Measurements from ENCODE around the gene SLC22A4.

SLC22A4 gene

DNA sequence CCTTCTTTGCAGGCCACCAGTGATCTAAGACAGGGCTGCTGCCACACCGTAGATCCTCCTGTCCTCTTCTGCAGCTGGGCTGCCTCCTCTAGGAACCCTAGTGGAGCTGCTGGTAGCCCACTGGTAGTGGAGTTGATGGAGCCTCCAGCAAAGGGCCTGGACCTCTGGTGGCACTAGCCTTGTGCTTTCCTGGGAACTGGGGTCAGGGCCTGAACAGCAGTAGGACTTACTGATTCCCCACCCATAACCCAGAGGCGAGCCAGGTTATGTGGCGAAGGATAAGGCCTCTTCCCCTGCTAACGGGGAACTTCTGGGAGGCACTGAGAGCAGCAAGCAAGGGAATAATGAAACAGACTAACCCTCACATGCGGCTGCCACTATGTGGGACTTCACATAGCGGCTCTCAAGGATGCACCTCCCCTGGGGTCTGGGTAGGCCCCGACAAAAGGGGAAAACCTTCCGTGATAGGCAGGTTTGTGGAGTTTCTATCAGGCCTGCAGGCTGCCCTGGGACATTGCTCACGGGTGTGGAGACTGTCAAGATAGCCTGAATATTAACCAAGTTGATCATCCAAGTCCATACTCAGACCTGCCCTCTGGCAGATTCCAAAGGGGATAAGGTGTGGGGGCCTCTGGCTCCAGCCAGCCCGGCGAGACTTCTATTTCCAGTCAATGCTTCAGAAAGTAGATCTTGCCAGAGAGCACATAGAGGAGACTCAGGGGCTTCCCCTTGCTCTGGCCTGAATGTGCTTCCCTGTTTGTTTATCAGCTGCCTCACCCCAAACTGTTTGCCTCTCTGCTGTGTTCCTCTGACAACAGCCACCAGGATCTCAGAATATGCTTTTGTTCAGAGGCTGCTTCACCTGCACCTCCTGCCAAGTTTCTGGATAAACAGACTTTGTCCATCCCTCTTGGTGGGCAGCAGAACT is 7.4 kb downstream of the SLC22A4 start:
- DNase-seq: no peak

- DNase-seq: no peak
Observed at GRCh38 chr5:132302413-132302812, 8.2 kb downstream of the SLC22A4 start.

DNA sequence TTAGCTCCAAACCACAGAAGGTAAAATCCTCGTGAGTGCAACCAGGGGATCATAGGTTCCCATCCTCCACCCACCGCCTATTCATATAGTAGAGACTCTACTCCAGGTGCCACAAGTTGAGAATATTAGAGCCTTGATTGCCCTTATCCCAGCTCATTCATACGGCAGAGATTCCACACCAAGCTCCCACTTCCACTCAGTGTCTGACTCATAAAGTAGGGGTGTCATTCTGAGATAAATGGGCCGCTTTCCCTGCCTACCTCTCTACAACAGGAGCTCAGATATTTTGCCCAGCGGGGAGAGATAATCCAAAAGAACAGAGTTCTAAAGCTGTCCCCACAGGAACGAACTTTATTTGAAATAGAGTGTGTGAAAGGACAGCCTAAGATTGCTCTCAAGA is 9.4 kb downstream of the SLC22A4 start:
- no peak for DNase-seq

GRCh38 chr5:132305420-132305819 is 11.2 kb downstream of the SLC22A4 start:
- no peak for DNase-seq

- no peak for DNase-seq
Observed at GRCh38 chr5:132308701-132309100, 14.5 kb downstream of the SLC22A4 start.

GRCh38 chr5:132309679-132310078 is 15.5 kb downstream of the SLC22A4 start:
- no peak for DNase-seq

GRCh38 chr5:132310141-132310834 is 16.1 kb downstream of the SLC22A4 start:
- DNase-seq: no peak

GRCh38 chr5:132313366-132313765 is 19.2 kb downstream of the SLC22A4 start:
- no peak for DNase-seq

DNA sequence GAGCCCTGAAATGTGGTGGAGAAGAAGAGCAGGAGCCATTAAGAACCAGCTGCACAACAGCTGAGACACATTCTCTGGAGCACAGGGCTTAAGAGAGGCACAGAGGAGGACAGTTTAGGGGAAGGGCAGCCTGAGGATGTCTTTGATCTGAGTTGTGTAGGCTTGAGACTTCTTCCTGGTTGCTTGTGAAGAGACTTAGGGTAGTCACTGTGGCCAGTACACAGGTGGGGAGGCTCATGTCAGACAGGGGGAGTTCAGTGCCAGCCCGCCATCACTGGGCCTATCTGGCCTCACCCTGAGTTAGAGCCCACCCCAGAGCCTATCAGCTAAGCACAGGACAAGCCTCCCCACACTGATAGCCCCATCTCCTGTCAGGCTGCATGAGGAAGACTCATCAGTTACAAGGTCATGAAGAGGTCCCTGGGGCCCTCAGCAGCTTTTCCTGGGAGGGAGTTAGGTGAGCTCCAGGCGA is 19.8 kb downstream of the SLC22A4 start:
- DNase-seq: no peak

- no peak for DNase-seq
Observed at GRCh38 chr5:132315529-132316067, 21.4 kb downstream of the SLC22A4 start.

DNA sequence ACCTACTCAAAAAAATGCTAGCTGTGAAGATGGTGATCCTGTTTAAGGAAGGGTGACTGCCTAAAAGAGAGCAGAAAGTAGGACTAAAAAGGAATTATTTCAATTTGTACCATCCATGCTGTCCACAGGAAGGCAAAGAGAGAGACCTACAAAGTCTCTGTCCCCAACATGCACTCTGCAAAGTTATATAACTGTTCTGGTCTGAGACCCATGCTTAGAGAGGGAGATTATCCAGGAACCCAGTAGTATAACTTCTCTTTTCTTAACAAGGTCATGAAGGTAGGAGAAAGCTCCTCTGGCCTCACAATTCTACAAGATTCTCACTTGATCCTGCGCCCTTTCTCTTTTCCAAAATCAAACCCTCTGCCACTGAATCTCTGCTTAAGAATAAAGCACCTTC is 25.8 kb downstream of the SLC22A4 start:
- DNase-seq: no peak

GRCh38 chr5:132321109-132321721 is 27.0 kb downstream of the SLC22A4 start:
- DNase-seq: no peak

DNA sequence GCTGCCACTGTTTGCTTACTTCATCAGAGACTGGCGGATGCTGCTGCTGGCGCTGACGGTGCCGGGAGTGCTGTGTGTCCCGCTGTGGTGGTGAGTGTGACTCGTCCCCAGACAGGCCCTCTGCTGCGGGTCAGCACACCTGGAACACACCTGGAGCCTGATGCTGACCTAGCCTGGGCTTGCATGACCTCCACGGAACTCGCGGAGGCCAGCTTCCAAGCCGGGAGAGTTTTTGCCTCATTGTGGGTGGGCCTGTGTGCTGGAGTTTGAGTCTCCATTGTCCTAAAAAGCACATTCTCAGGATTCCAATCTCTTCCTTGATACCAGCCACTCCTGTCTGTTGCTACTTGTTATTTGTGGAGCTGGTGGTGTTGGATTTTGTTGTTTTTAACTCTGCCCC is 28.1 kb downstream of the SLC22A4 start:
- no peak for DNase-seq

DNA sequence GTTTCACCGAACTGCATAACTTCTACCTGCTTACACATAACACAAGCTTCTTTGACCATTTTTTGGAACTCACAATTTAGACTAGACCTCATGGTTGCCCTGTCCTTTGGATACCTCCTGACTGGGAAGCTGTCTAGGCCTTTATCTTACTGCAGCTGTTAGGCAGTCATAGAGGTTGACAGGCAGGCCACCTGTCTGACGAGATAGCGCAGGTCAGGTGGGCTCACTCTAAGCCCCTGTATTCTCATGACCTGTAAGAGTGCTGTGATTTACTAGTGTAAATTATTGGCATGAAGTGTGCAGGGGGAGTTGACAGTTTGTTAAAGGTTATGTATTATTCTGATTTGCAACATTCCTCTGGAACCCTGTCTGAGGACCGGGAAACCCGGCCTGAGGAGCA is 29.0 kb downstream of the SLC22A4 start:
- no peak for DNase-seq

DNA sequence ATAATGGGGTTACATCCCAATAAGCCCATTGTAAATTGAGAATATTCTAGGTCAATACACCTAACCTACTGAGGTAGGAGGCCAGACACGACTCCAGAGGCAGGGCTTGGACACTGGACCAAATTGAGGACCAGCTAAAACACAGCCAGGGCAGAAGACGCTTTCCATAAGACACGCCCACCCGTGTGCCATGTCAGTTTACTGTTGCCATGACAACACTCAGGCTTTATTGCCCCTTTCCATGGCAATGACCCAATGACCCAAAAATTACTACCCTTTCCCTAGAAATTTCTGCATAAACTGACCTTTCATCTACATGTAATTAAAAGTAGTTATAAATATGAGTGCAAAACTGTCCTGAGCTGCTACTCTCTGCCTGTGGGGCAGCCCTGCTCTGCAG is 31.5 kb downstream of the SLC22A4 start:
- DNase-seq: no peak

DNA sequence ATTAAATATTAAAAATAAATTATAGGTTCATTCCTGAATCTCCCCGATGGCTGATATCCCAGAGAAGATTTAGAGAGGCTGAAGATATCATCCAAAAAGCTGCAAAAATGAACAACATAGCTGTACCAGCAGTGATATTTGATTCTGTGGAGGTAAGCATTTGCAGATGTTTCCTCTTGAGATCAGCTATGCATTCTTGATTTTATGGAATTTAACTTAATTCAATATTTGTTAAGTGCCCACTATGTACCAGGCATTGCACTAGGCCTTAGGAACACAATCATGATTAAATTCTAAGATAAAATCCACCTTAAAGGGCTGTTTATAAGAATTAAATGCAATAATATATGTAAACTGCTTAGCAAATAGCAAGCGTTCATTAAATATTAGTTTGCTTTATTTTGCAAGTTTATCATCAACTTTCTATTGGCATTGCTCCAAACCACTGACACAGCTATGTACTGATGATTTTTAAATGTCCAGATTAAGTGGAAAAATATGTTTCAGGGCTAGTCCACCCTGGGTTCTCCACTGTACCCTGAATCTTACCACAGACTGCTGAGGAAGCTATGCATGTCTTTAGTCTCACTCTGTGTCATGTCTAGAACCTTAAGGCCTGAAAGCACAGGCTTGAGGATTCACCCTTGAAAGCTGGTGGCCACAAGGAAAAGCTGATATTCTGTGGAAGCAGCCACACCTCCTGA is 33.2 kb downstream of the SLC22A4 start:
- no peak for DNase-seq

DNA sequence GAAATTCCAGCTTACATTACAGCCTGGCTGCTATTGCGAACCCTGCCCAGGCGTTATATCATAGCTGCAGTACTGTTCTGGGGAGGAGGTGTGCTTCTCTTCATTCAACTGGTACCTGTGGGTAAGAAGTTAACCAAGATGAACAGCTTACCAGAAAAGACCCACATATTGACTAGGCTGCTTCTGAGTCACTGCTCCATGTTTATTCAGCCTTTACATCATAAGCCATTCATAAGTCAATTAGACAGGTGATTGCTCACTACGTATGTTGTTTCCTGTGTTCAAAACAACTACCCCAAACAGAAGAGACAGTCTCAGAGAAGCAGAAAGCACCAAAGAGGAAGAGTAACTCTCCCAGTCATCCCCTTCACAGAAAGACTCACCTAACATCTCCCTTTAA is 40.6 kb downstream of the SLC22A4 start:
- no peak for DNase-seq

DNA sequence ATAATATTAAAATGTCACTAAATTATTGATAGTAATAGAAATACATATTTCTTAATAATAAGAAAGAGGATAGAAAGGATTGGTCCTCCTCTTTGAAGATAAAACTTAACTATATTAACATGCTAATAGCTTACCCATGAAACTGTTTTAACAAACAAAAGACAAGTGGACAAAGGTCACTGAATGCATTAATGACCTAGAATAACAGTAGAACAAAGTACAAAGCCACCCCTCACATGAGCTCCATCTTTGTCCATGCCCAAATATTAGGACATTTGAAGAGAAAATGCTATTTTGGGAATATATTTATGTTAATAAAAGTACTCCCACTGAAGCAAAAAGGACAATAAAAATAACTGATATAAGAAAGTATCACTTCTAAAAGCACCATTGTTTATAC is 41.2 kb downstream of the SLC22A4 start:
- DNase-seq: no peak

GRCh38 chr5:132339502-132339901 is 45.3 kb downstream of the SLC22A4 start:
- no peak for DNase-seq

DNA sequence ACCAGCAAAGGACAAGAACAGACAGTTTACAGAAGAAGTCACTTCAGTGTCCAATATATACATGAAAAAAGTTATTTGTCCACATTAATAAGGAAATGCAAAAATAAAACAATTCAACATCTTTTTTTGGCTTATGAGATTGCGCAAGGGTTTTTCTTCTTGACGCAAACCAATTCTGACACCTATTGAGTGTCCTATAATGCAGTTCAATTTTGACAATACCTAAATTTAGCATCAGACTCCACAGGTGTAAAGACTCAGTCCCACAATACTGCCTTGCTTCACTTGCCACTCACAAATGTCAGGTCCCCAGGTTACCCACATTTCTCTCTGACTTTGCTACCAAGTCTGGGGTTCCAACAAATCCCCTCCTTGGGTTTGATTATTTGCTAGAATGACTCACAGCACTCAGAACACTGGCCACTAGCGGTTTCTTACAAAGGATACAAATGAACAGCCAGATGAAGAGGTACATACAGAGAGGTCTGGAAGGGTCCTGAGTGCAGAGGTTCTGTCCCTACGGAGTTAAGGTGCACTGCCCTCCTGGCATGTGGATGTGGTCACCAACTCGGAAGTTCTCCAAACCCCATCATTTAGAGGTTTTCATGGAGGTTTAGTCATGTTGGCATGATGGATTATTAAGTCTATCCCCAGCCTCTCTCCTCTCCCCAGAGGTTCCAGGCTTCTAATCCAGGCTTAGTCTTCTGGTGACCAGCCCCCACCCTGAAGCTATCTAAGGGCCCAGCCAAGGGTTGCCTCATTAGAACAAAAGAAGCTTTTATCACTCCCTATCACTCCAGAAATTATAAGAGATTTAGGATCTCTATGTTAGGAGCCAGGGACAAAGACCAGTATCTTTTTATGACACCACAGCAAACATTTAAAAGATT is 48.3 kb downstream of the SLC22A4 start:
- no peak for DNase-seq

DNA sequence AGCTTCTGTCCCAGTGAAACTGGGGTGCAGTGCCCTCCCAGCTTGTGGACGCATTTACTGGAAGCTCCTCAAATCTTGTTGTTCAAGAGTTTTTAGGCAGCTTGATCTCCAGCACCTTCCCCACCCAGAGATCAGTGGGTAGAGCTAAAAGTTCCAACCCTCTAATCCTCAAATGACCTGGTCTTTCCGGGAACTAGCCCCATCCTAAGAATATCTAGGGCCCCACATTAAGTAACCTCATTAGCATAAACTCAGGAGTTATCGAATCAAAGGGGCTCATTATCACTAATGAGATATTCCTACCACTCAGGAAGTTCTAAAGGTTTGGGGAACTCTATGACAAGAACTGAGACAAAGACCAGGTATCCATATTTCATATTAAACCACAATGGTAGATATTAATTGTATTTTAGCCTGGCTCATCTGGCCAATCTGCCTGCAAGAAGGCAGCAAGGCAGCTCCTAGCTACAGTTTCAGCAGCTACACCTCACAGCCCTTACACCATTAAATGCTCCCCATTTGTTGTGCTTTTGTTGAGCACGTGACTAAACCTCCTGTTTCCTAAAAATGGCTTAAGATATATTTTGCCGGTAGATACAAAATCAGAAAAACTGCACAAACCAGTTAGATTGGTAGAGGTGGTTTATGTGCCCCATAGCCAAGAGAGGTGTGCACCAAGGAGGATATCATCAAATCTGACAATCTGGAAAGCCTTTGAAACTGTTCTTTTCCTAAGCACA is 50.8 kb downstream of the SLC22A4 start:
- no peak for DNase-seq

Data from activated CD4-positive, alpha-beta T cell treated with anti-CD3 and anti-CD28 coated beads, Interleukin-2, amount 50 U/mL, for 48 hours (primary cell).